ENCODE measurements around the gene EEF1AKMT3. TPM values are rescaled to one million over a fixed set of nuclear protein-coding genes. Genes with fewer than 3 reads are reported as not detected.
A peak's percentile ranks its signal among the peaks of the same experiment; 100 is the strongest.

EEF1AKMT3 gene
- total RNA-seq, 2 donors from 2014 or later: 1.9 to 3.6 TPM

DNA sequence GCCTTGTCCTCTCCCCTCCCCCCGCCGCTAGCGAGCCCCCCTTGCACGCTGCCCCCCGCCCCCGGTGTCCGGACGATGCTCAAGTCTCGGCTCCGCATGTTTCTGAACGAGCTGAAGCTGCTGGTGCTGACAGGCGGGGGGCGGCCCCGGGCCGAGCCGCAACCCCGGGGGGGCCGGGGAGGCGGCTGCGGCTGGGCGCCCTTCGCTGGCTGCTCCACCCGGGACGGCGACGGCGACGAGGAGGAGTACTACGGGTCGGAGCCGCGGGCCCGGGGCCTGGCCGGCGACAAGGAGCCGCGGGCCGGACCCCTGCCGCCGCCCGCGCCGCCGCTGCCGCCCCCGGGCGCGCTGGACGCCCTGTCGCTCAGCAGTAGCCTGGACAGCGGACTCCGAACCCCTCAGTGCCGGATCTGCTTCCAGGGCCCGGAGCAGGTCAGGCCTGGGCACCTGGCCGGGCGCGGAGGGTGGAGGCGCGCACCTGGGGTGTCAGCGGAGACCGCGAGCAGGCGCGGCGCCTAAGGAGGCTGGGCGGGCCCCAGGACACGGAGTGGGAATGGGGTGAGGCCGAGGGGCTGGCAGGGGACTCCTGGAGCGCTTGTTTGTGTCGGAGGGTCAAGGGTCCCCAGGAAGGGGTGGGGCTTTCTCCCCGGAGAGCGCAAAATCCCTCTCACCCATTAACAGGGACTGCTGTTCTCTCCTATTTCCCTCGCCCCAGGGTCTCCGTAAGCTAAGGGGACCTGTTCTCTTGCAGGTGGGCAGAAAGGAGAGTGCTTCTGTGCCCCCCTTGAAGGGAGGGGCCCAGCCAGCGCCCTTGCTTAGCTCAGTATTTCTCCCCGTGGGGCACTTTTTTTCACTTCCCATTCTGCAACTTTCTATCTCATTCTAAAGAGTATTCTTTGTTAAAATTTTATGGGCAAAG is 16.7 kb upstream of the EEF1AKMT3 start:
- Histone ChIP-seq H3K27me3 (no peaks in the 10 kb centered on the region), H3K36me3 (peaks cover 13% of the 10 kb centered on the region), H3K4me1 (peaks cover 0 to 34% of the 10 kb centered on the region in 2 donors), H3K27ac (peak overlapping the region; percentile 71 to 73), H3K4me3 (peak overlapping the region; percentile 68 to 84), H3K9me3 (no peaks in the 10 kb centered on the region)
- TF ChIP-seq, protein P1, sequence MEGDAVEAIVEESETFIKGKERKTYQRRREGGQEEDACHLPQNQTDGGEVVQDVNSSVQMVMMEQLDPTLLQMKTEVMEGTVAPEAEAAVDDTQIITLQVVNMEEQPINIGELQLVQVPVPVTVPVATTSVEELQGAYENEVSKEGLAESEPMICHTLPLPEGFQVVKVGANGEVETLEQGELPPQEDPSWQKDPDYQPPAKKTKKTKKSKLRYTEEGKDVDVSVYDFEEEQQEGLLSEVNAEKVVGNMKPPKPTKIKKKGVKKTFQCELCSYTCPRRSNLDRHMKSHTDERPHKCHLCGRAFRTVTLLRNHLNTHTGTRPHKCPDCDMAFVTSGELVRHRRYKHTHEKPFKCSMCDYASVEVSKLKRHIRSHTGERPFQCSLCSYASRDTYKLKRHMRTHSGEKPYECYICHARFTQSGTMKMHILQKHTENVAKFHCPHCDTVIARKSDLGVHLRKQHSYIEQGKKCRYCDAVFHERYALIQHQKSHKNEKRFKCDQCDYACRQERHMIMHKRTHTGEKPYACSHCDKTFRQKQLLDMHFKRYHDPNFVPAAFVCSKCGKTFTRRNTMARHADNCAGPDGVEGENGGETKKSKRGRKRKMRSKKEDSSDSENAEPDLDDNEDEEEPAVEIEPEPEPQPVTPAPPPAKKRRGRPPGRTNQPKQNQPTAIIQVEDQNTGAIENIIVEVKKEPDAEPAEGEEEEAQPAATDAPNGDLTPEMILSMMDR (IDR thresholded peaks at IDR 0.05): no peak
- DNase-seq (ENCODE audit: low spot score): no peak

DNA sequence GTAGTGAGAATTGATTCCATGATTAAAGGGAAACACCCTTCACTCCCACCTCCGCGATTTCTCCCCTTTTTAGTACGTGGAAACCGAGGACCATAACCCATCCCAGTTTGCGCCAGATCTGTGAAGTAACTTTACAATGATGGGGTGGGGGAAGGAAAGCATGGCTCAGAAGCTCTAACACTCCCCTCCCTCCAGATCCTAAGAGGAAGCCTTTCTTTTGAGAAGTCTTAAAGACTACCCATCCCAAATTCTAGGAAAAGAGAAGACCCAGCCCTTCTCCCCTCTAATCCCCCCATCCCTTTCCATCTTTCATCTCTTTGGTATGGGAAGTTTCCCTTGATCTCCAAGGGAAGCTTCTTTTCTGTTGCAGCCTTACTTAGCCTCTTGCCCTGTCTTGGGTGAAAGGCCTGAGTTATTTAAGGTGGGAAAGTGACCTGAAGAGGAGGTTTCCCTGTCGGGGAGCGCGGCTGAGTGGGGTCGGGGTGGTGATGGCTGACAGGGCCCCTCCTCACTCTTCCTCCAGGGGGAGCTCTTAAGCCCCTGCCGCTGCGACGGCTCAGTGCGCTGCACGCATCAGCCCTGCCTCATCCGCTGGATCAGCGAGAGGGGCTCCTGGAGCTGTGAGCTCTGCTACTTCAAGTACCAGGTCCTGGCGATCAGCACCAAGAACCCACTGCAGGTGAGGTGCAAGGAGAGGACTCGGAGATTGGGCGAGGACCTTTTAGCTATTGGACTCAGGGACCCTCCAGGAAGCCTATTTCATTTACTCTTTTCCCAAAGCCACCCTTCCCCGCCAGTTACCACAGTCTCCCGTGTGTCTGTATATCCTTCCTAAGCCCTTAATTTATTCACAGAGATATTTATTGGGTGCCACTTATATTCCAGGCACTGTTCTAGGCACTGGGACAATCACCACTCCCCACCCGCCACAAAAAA is 15.7 kb upstream of the EEF1AKMT3 start:
- H3K9me3 ChIP-seq: no peaks in the 10 kb centered on the region
- peaks cover 13% of the 10 kb centered on the region for H3K36me3 ChIP-seq
- DNase-seq (ENCODE audit: low spot score): no peak
- peak overlapping the region in 1 of 2 donors; percentile 84 for H3K4me3 ChIP-seq
- H3K27ac ChIP-seq: peak overlapping the region in 1 of 2 donors; percentile 71
- H3K27me3 ChIP-seq: no peaks in the 10 kb centered on the region
- H3K4me1 ChIP-seq: peaks cover 0 to 24% of the 10 kb centered on the region in 2 donors
- TF ChIP-seq, protein P1 (IDR thresholded peaks at IDR 0.05): peak in 1 of 2 donors; percentile 61

DNA sequence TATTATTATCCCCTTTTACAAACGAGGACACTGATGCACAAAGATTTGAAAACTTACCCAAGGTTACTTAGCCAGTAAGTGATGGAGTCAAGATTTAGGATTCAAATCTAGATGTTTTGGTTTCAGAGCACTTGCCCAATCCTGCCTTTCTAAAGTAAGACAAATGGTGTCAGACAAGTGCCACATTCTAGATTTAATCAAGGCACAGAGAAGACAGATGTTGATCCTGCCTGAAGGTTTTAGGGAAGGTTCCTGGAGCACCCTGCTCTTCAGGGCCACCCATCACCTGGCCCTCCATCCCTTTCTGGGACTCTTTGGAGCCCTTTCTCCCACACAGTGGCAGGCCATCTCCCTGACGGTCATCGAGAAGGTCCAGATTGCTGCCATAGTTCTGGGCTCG is 14.6 kb upstream of the EEF1AKMT3 start:
- H3K36me3 ChIP-seq: peaks cover 13% of the 10 kb centered on the region
- DNase-seq (ENCODE audit: low spot score): no peak
- TF ChIP-seq, protein P1 (IDR thresholded peaks at IDR 0.05): no peak
- no peaks in the 10 kb centered on the region for H3K27me3 ChIP-seq
- H3K4me1 ChIP-seq: peaks cover 0 to 20% of the 10 kb centered on the region in 2 donors
- no peak overlapping the region for H3K4me3 ChIP-seq
- no peak overlapping the region for H3K27ac ChIP-seq
- no peaks in the 10 kb centered on the region for H3K9me3 ChIP-seq

DNA sequence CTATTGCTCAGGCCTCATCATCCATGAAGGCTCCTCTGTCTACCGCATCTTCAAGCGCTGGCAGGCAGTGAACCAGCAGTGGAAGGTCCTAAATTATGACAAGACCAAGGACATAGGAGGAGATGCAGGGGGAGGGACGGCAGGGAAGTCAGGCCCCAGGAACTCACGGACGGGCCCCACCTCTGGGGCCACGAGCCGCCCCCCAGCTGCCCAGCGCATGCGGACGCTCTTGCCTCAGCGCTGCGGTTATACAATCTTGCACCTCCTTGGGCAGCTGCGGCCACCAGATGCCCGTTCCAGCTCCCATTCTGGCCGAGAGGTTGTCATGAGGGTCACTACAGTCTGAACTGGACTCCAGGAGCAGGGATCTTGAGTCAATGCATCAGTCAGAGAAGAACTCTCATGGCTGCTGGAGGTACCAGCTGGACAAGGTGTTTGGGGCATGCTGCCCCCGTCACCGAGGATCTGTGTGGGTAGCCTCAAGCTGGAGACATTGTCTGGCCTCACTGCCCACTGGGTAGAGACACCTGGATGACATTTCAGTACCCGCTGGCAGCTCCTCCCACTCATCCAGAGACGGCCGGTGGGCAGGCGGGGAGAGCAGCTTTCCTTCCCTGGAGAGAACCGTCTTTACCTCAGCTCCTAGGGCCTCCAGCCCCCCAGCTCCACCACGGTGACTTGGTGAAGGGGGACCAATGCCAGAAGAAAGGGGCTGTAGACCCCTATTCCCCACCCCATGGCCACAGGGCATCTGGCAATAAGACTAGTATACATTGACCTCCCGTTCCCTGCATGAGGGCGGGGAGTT is 13.7 kb upstream of the EEF1AKMT3 start:
- Histone ChIP-seq H3K27ac (no peak overlapping the region), H3K4me1 (peaks cover 0 to 16% of the 10 kb centered on the region in 2 donors), H3K9me3 (no peaks in the 10 kb centered on the region), H3K27me3 (no peaks in the 10 kb centered on the region), H3K36me3 (peaks cover 13% of the 10 kb centered on the region), H3K4me3 (no peak overlapping the region)
- TF ChIP-seq, protein P1 (IDR thresholded peaks at IDR 0.05): no peak
- DNase-seq (ENCODE audit: low spot score): no peak

DNA sequence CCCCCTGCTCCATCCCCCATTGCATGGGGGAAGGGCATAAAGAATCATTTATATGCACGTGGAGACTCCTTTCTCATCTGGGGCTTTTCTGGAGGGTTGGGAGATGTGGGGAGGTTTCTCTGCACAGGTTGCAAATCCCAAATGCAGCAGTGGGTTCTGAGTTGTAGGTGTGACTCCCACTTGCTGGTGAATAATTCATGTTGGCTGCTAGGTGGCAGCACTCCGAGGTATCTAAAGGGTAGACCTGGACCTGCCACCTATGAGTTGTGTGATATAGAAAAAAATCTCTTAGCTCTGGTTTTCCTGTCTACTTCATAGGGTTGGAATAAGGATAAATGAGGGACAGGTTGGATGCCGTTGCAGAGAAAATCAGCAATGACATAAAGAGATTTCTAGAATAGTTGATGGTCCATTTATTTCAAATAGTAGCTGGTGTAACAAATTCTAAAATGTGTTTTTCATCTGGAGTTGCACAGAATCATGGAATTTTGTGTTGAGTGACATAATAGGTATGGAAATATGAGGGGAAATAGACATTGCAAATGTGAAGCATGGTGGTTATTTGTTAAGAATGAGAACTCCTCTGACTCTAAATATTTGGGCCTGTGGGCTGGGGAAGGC is 12.9 kb upstream of the EEF1AKMT3 start:
- H3K27ac ChIP-seq: no peak overlapping the region

More for the DNA sequence above, 12.9 kb upstream of the EEF1AKMT3 start:
- Histone ChIP-seq H3K36me3 (peaks cover 13% of the 10 kb centered on the region), H3K27me3 (no peaks in the 10 kb centered on the region), H3K9me3 (no peaks in the 10 kb centered on the region), H3K4me1 (peaks cover 0 to 17% of the 10 kb centered on the region in 2 donors), H3K4me3 (no peak overlapping the region)
- TF ChIP-seq, protein P1 (IDR thresholded peaks at IDR 0.05): peak in 1 of 2 donors; percentile 49
- DNase-seq (ENCODE audit: low spot score): no peak

All from right atrium auricular region (tissue), 2 donors.